Stimulated activated CD8-positive, alpha-beta memory T cell treated with anti-CD3 and anti-CD28 coated beads, Interleukin-4, amount 100 ng/mL, for 24 hours (primary cell): Measurements from ENCODE around the gene COASY.

Experiments
- DNase-seq: peaks from one replicate; pipeline ENCODE4 v3.0.0-alpha.2; 2020; ENCODE audit warnings: low read depth

The COASY gene

GRCh38 chr17:42613699-42614295, 51.8 kb downstream of the COASY start:
- DNase-seq = no peak
